NCI-H446 treated with DMSO at 0.1 percent for 48 hours (cell line): ENCODE measurements around the gene CIPC.
A peak's percentile ranks its signal among the peaks of the same experiment; 100 is the strongest.

Experiments
- DNase-seq: peaks from one replicate; lab custom pipeline; 2025; lab: John Stamatoyannopoulos, UW

The CIPC gene

GRCh38 chr14:77071938-77072388 lies 26.1 kb upstream of the CIPC start:
- no peak for DNase-seq

- DNase-seq = no peak
Measured at GRCh38 chr14:77074969-77075368, 23.1 kb upstream of the CIPC start.

- no peak for DNase-seq
Measured at GRCh38 chr14:77076113-77076631, 21.9 kb upstream of the CIPC start.

GRCh38 chr14:77077040-77077439 lies 21.0 kb upstream of the CIPC start:
- no peak for DNase-seq

- no peak for DNase-seq
Measured at GRCh38 chr14:77082356-77082755, 15.7 kb upstream of the CIPC start.

GRCh38 chr14:77083082-77083481 lies 15.0 kb upstream of the CIPC start:
- no peak for DNase-seq

GRCh38 chr14:77084985-77085384 lies 13.1 kb upstream of the CIPC start:
- DNase-seq = no peak

GRCh38 chr14:77085538-77085937 lies 12.5 kb upstream of the CIPC start:
- no peak for DNase-seq

GRCh38 chr14:77086017-77086727 lies 11.9 kb upstream of the CIPC start:
- DNase-seq = no peak

- DNase-seq = no peak
Measured at GRCh38 chr14:77086951-77087350, 11.1 kb upstream of the CIPC start.

- DNase-seq = no peak
Measured at GRCh38 chr14:77087631-77088030, 10.4 kb upstream of the CIPC start.

- DNase-seq = no peak
Measured at GRCh38 chr14:77088219-77088618, 9.8 kb upstream of the CIPC start.

- no peak for DNase-seq
Measured at GRCh38 chr14:77088645-77089044, 9.4 kb upstream of the CIPC start.

GRCh38 chr14:77091518-77091917 lies 6.5 kb upstream of the CIPC start:
- DNase-seq = no peak

GRCh38 chr14:77092676-77093075 lies 5.4 kb upstream of the CIPC start:
- DNase-seq = no peak

GRCh38 chr14:77094672-77095284 lies 3.3 kb upstream of the CIPC start:
- peak; percentile 62 for DNase-seq

GRCh38 chr14:77097006-77097699 lies 905 bp upstream of the CIPC start:
- no peak for DNase-seq

- DNase-seq = peak; percentile 34
Measured at GRCh38 chr14:77098529-77099353, 683 bp downstream of the CIPC start.

- peak; percentile 35 for DNase-seq
Measured at GRCh38 chr14:77099425-77100167, 1.5 kb downstream of the CIPC start.

- DNase-seq = no peak
Measured at GRCh38 chr14:77100961-77101360, 2.9 kb downstream of the CIPC start.

GRCh38 chr14:77102154-77102553 lies 4.1 kb downstream of the CIPC start:
- DNase-seq = no peak
